HepG2 (cell line): ENCODE measurements around the gene GRM8. TPM values are rescaled to one million over a fixed set of nuclear protein-coding genes. Genes with fewer than 3 reads are reported as not detected.

Source experiments
- ATAC-seq: fragments of 200-7000 bp; cut with Tn5 transposase; 3 replicates; pipeline ENCODE4 v1.9.1; 2020; ENCODE audit warnings: mild to moderate bottlenecking, moderate library complexity
- BruUV-seq: library from RNA; stranded (reverse); fragments of 400-500 nt; replicated peaks from 2 replicates; lab custom pipeline; 2021; lab: Mats Ljungman, UMichigan
- CTCF ChIA-PET: fragments of 300-600 bp; formaldehyde crosslinking; extraction: SDS; loops from one replicate; lab custom pipeline; 2021; ENCODE audit warnings: low total read pairs, inconsistent platforms, low intra/inter-chr PET ratio; lab: Yijun Ruan, JAX
- POLR2A ChIA-PET: fragments of 350-600 bp; sonication (Branson Sonifier 250); formaldehyde crosslinking; loops from one replicate; lab custom pipeline; 2020; ENCODE audit warnings: antibody characterized with exemption, inconsistent platforms; lab: Yijun Ruan, JAX
- DNase-seq: peaks from one replicate; pipeline ENCODE4 v3.0.0-alpha.2; 2015; ENCODE audit warnings: low spot score
- FAIRE-seq: peaks from 3 replicates; lab custom pipeline; 2011; peaks lifted over from hg19 to GRCh38; lab: Jason Lieb, UNC
- H2AFZ ChIP-seq: one replicate; pipeline ENCODE4 v1.6.1; 2011; ENCODE audit warnings: low read length, inconsistent platforms
- H3K27ac ChIP-seq: fragments of 300-600 bp; 3 replicates; pipeline ENCODE4 v1.8.0; 2011; ENCODE audit warnings: mixed run types, mild to moderate bottlenecking, mixed read lengths, low read length, inconsistent platforms; ENCODE audit not compliant: insufficient read depth; ENCODE audit errors: extremely low read length
- H3K27me3 ChIP-seq, 2 experiments: fragments of 200-600 bp in 1 of 2; 2 replicates in 1 of 2; 3 replicates in 1 of 2; pipeline versions ENCODE4 v1.6.0 to v1.8.0; 2011; ENCODE audit warnings: low read length in 2 of 2, mild to moderate bottlenecking in 2 of 2, moderate library complexity in 2 of 2, inconsistent platforms in 1 of 2; ENCODE audit not compliant: insufficient read depth in 2 of 2, control insufficient read depth in 1 of 2
- H3K36me3 ChIP-seq, 2 experiments: fragments of 200-600 bp in 1 of 2; replicated peaks in 1 of 2; 2 replicates in 1 of 2; 3 replicates in 1 of 2; pipeline versions ENCODE4 v1.5.1 to v1.8.0; 2011; ENCODE audit warnings: low read length in 2 of 2, inconsistent platforms in 1 of 2; ENCODE audit not compliant: insufficient read depth in 2 of 2, control insufficient read depth in 1 of 2
- H3K4me1 ChIP-seq: 2 replicates; pipeline ENCODE4 v1.5.1; 2012; ENCODE audit warnings: low read length, inconsistent platforms; ENCODE audit not compliant: insufficient read depth
- H3K4me2 ChIP-seq: 2 replicates; pipeline ENCODE4 v1.6.0; 2011; ENCODE audit warnings: low read depth, low read length, inconsistent platforms
- H3K4me3 ChIP-seq, 3 experiments: fragments of 200-600 bp in 1 of 3; sonication (generic), shearing (Covaris generic) in 1 of 3; replicated peaks in 1 of 3; 2 replicates each; pipeline ENCODE4 v1.5.1; 2011 to 2016; ENCODE audit warnings: low read length in 3 of 3, inconsistent platforms in 2 of 3, low read depth in 2 of 3, mild to moderate bottlenecking in 2 of 3, control low read depth in 1 of 3, mixed read lengths in 1 of 3; ENCODE audit not compliant: insufficient read depth in 1 of 3
- H3K79me2 ChIP-seq: one replicate; pipeline ENCODE4 v1.6.1; 2011; ENCODE audit warnings: low read length, inconsistent platforms; ENCODE audit not compliant: insufficient read depth
- H3K9ac ChIP-seq: 2 replicates; pipeline ENCODE4 v1.6.0; 2011; ENCODE audit warnings: mild to moderate bottlenecking, low read depth, low read length, inconsistent platforms; ENCODE audit not compliant: insufficient read depth
- H3K9me3 ChIP-seq: 2 replicates; pipeline ENCODE4 v1.5.1; 2012; ENCODE audit warnings: mild to moderate bottlenecking, low read length
- H4K20me1 ChIP-seq: 2 replicates; pipeline ENCODE4 v1.6.0; 2011; ENCODE audit warnings: inconsistent platforms, mild to moderate bottlenecking, low read length, moderate library complexity; ENCODE audit not compliant: insufficient read depth
- BRCA1 ChIP-seq: sonication (generic); formaldehyde crosslinking; IDR thresholded peaks from 2 replicates; pipeline ENCODE4 v1.4.0; 2020; ENCODE audit warnings: missing genetic modification reagents
- CEBPB ChIP-seq: IDR thresholded peaks from 2 replicates; pipeline ENCODE4 v1.6.1; 2011; ENCODE audit warnings: low read depth, low read length, improper control_type of control experiment, borderline replicate concordance
- FOXM1 ChIP-seq: sonication (generic); formaldehyde crosslinking; IDR thresholded peaks from 2 replicates; pipeline ENCODE4 v1.5.0; 2020; ENCODE audit warnings: missing genetic modification reagents
- TARDBP ChIP-seq: sonication (generic); formaldehyde crosslinking; IDR thresholded peaks from 2 replicates; pipeline ENCODE4 v1.8.0; 2022; ENCODE audit warnings: mild to moderate bottlenecking, missing genetic modification reagents
- ZBTB7A ChIP-seq: sonication (generic); formaldehyde crosslinking; IDR thresholded peaks from 2 replicates; pipeline ENCODE4 v1.8.0; 2022; ENCODE audit warnings: mild to moderate bottlenecking, missing genetic modification reagents
- ZFP36L2 ChIP-seq: sonication (generic); formaldehyde crosslinking; IDR thresholded peaks from 2 replicates; pipeline ENCODE4 v1.4.0; 2020; ENCODE audit warnings: missing genetic modification reagents
- ZFYVE20 ChIP-seq: sonication (generic); formaldehyde crosslinking; IDR thresholded peaks from 2 replicates; pipeline ENCODE4 v1.8.0; 2023; ENCODE audit warnings: low read depth, mild to moderate bottlenecking, moderate library complexity, missing genetic modification reagents, borderline replicate concordance
- ZNF142 ChIP-seq: sonication (generic); formaldehyde crosslinking; IDR thresholded peaks from 2 replicates; pipeline ENCODE4 v1.4.0; 2020; ENCODE audit warnings: missing genetic modification reagents
- ZNF530 ChIP-seq: sonication (generic); formaldehyde crosslinking; IDR thresholded peaks from 2 replicates; pipeline ENCODE4 v1.5.0; 2020; ENCODE audit warnings: low read depth, mild to moderate bottlenecking, missing genetic modification reagents
- ZNF616 ChIP-seq: sonication (generic); formaldehyde crosslinking; IDR thresholded peaks from 2 replicates; pipeline ENCODE4 v1.5.0; 2020; ENCODE audit warnings: low read depth, mild to moderate bottlenecking, missing genetic modification reagents
- WGBS: methylation state at CpG from one replicate; pipeline ENCODE4 v1.1.6; 2017; ENCODE audit warnings: low lambda C conversion rate; 5-methylcytosine and 5-hydroxymethylcytosine counted together
- in situ Hi-C: cut with HindIII; loops from 2 replicates; pipeline ENCODE4 v1.10.0; 2017; ENCODE audit warnings: low pct_unique_long_range_greater_than_20kb; ENCODE audit not compliant: extremely low pct_ligation_motif_present
- intact Hi-C: fragments of 100-400 bp; cut with micrococcal nuclease; formaldehyde crosslinking; loops from one replicate; pipeline ENCODE4 v1.10.0; 2022; ENCODE audit not compliant: unreplicated experiment
- polyA plus RNA-seq, 8 experiments: library from polyadenylated mRNA; depleted of rRNA in 3 of 8; stranded (reverse) in 7 of 8; unstranded in 1 of 8; fragments of >200 nt; fragmentation: Illumina TruSeq in 4 of 8; extraction: Trizol in 4 of 8; gene quantifications; 2 replicates each; pipeline versions ENCODE4 v1.2.1 to v1.2.3, GENCODE V29; 2011 to 2016; ENCODE audit warnings: low read depth in 4 of 8, missing spikeins in 1 of 8, mixed read lengths in 1 of 8; ENCODE audit not compliant: insufficient read depth in 1 of 8
- total RNA-seq, 5 experiments: library from RNA; depleted of rRNA; stranded (reverse); fragments of >200 nt; fragmentation: Illumina TruSeq; extraction: Trizol; gene quantifications; 2 replicates each; pipeline ENCODE4 v1.2.3, GENCODE V29; 2016; ENCODE audit warnings: low read depth in 1 of 5

GRM8 gene
- total and polyA plus RNA-seq, 2 of the 13 experiments (the other 11 are each of a cell fraction or from before 2014, with no cell fraction given) = not detected

GRCh38 chr7:126401918-126402317 is 850.8 kb downstream of the GRM8 start:
- in situ Hi-C loops = no loop called here
- CTCF ChIA-PET = no interaction called here

GRCh38 chr7:126398851-126399529 is 853.8 kb downstream of the GRM8 start:
- no peak overlapping the region for H3K27ac ChIP-seq
- no peak for DNase-seq
- H3K79me2 ChIP-seq = no peaks in the 10 kb centered on the region
- H3K9ac ChIP-seq = no peak overlapping the region
- in situ Hi-C loops = no loop called here
- TF ChIP-seq FOXM1 (CRISPR knock-in tag) = no peak
- no peak for TF ChIP-seq BRCA1 (CRISPR knock-in tag)
- no peak for TF ChIP-seq ZBTB7A (CRISPR knock-in tag)
- no peak for TF ChIP-seq ZNF530 (CRISPR knock-in tag)
- TF ChIP-seq ZNF142 (CRISPR knock-in tag) = no peak
- TF ChIP-seq, all 625 proteins: peak for 0
- ATAC-seq (no peak), FAIRE-seq (no peak)
- no peaks in the 10 kb centered on the region for H4K20me1 ChIP-seq
- WGBS = 0% methylated on average over 3 of the region's 3 CpGs
- no peak overlapping the region for H2AFZ ChIP-seq
- ChIA-PET CTCF (no interaction called here), POLR2A (no interaction called here)
- no peaks in the 10 kb centered on the region for H3K27me3 ChIP-seq
- no TSS peak for BruUV-seq
- no peaks in the 10 kb centered on the region for H3K4me1 ChIP-seq
- no peak overlapping the region for H3K4me2 ChIP-seq
- H3K36me3 ChIP-seq = no peaks in the 10 kb centered on the region
- peaks cover 82% of the 10 kb centered on the region for H3K9me3 ChIP-seq
- H3K4me3 ChIP-seq = no peak overlapping the region
- intact Hi-C loops = no loop called here

More at GRCh38 chr7:126401918-126402317, 850.8 kb downstream of the GRM8 start:
- Histone ChIP-seq H3K27me3 (no peaks in the 10 kb centered on the region), H3K27ac (no peak overlapping the region), H2AFZ (no peak overlapping the region), H3K4me1 (no peaks in the 10 kb centered on the region), H3K4me3 (no peak overlapping the region), H3K4me2 (no peak overlapping the region), H3K9me3 (peaks cover 71% of the 10 kb centered on the region), H3K79me2 (no peaks in the 10 kb centered on the region), H3K36me3 (no peaks in the 10 kb centered on the region)
- ATAC-seq (no peak), DNase-seq (no peak), FAIRE-seq (no peak)
- intact Hi-C loops = no loop called here
- no TSS peak for BruUV-seq
- TF ChIP-seq TARDBP (CRISPR knock-in tag) (no peak), ZFP36L2 (CRISPR knock-in tag) (no peak), ZNF616 (CRISPR knock-in tag) (no peak), CEBPB (peak; percentile 44; the same call in 1 of the 2 replicates), ZFYVE20 (CRISPR knock-in tag) (no peak)
- TF ChIP-seq, all 625 proteins: peak for 1
- POLR2A ChIA-PET = no interaction called here
- H4K20me1 ChIP-seq = no peaks in the 10 kb centered on the region
- no peak overlapping the region for H3K9ac ChIP-seq
